ENCODE data around the gene PKIG.

Gene PKIG

GRCh38 chr20:44620030-44620429, 37.7 kb downstream of the PKIG start:
- DNase-seq (ENCODE audit: low read depth in 2 of 2): no peak

DNA sequence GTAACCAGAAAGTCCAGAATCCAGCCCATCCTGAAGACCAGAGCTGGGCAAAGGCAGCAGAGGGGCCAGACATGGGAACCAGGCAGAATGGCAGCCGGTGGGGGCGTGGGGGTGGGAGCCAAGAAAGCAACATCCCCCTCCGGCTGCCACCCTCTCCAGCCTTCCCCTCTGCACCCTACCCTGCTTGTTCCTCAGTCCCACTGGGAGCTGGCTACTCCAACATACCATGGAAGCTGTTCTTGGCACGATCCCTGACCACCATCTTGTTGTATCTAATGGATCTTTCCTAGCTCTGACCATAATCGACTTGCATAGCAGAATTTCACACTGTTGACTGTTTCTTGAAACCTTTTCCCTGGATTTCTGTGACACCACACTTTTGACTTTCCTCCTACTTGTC, 38.9 kb downstream of the PKIG start:
- DNase-seq (ENCODE audit: low read depth in 2 of 2): no peak

DNA sequence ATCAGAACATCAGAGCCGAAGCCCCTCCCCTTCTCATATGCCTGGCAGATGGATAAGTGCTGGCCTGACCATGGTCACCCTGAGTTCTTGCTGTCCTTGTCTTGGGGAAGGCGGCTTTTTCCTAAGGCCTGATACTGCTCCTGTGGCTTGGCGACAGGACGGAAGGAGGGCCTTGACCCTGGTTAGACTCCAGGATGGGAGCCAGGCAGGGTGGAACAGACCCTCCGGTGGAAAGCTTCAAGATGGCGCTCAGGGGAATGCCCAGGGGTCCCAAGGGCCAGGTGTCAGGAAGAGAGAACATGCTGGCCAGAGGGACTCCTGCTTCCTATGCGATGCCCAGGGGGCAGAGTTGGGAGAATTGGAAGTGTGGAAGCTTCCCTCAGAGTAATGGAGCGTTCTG, 39.6 kb downstream of the PKIG start:
- no peak for DNase-seq (ENCODE audit: low read depth in 2 of 2)

- DNase-seq (ENCODE audit: low read depth in 2 of 2): no peak
These were observed 40.3 kb downstream of the PKIG start for GRCh38 chr20:44622501-44623270.

- no peak for DNase-seq (ENCODE audit: low read depth in 2 of 2)
These were observed 41.8 kb downstream of the PKIG start for GRCh38 chr20:44624152-44624551.

DNA sequence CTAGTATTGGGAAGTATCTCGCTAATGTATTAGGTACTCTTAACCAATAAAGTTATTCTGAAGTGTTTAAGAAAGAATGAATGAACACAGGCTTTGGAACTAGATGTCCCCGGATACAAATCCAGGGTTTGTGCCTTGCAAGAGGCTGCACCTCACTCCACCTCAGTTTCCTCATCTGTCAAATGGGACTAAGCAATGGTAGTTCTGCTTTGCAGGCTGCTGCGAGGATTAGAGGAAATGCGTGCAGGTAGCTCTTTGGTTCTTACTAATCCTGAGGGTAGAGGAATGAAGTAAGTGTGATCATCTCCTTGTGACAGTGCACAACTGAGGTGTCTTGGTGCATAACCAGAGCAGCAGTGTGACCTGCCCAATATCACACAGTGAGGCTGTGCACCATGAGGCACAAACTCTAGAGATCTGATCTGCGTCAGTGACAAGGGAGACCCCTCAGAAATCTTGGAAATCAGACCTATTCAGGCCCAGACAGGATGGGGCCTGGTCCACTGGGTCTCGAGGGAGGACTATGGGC, 42.4 kb downstream of the PKIG start:
- DNase-seq (ENCODE audit: low read depth in 2 of 2): no peak

GRCh38 chr20:44625361-44625760, 43.0 kb downstream of the PKIG start:
- no peak for DNase-seq (ENCODE audit: low read depth in 2 of 2)

GRCh38 chr20:44626278-44626677, 43.9 kb downstream of the PKIG start:
- DNase-seq (ENCODE audit: low read depth in 2 of 2): no peak

DNA sequence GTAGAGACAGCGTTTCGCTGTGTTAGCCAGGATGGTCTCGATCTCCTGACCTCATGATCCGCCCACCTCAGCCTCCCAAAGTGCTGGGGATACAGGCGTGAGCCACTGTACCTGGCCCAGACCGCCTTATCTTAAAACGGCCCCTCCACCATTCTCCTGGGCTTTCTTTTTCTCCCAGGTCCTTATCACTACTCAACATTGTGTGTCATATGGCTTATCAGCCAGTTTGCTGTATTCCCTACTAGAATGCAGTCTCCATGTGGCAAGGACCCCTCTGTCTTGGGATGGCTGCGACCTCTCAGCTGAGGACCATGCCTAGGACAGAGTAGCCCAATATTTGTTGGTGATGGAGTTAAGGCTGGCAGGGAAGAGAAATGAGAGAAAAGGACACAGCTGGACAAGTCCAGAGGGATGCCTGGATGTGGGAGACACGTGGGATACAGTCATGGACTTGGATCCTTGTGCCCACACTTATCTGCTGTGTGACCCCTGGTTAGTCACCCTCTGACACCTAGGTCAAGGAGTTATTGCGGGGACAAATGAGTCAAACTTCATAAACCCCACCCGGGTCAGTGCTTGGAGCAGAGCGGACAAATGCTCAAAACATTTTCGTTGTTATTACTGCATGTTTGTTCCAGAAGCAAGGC, 45.1 kb downstream of the PKIG start:
- DNase-seq (ENCODE audit: low read depth in 2 of 2): no peak

- DNase-seq (ENCODE audit: low read depth in 2 of 2): no peak
These were observed 46.6 kb downstream of the PKIG start for GRCh38 chr20:44629017-44629385.

GRCh38 chr20:44629542-44629941, 47.2 kb downstream of the PKIG start:
- DNase-seq (ENCODE audit: low read depth in 2 of 2): no peak

DNA sequence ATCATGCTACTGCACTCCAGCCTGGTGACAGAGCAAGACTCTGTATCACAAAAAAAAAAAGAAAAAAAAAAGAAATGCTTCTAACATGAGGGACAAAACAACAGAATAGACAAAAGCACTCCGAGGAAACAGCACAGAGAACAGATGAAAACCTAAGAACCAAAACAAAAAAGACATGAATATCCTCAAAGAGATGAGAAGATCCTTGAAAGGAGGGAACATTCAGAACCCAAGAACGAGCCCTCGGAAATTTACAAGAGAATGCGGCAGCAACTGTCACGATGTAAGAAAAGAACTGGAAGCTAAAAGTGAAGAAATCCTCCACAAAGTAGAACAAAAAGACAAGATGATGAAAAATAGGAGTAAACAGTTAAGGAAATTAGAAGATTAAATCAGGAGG, 47.9 kb downstream of the PKIG start:
- no peak for DNase-seq (ENCODE audit: low read depth in 2 of 2)

DNA sequence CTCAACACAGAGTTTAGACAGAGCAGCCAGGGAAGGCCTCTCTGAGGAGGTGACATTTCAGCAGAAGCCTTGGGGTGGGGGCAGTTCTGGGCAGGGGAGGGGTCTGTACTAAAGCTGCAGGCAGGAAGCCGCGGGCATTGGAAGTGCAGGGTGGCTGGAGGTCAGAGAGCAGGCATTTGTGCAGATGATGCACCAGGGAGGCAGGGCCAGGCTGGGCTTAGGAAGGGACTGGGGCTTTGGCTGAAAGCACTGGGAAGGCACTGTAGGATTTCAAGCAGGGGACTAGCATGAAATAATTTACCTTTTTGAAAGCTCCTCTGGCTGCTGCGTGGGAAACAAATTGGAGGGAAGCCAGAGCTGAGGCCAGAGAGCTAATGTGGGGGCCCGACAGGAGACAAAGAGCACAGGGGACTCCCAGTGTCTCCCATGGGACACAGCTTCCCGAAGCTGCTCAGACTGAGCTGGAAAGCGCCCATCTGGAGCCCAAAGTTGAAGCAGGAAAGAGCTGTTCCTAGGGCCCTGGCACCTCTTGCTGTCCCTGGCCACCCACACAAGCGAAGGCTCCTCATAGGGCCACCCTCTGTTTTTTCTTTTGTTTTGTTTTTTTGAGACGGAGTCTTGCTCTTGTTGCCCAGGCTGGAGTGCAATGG, 49.8 kb downstream of the PKIG start:
- DNase-seq (ENCODE audit: low read depth in 2 of 2): no peak

GRCh38 chr20:44633187-44633810, 50.9 kb downstream of the PKIG start:
- no peak for DNase-seq (ENCODE audit: low read depth in 2 of 2)

- DNase-seq (ENCODE audit: low read depth in 2 of 2): no peak
These were observed 51.7 kb downstream of the PKIG start for GRCh38 chr20:44633872-44634600.

DNA sequence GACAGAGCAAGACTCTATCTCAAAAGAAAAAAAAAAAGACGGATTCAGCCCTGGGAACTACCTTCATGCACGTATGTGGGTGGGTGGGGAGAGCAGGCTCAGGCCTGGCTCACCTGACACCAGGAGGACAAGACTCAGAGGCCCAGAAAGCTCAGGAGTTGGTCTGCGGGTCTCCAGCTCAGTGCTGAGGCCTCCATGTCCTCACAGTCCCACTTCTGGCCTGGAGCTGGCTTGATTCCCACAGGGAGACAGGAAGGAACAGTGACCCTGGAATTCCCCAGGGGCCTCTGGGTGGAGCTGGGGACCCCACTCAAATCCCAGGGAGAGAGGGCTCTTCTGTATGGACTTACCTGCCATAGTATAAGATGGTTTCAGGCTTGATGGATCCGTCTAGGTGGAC, 53.5 kb downstream of the PKIG start:
- no peak for DNase-seq (ENCODE audit: low read depth in 2 of 2)

- DNase-seq (ENCODE audit: low read depth in 2 of 2): no peak
These were observed 54.7 kb downstream of the PKIG start for GRCh38 chr20:44637042-44637441.

GRCh38 chr20:44637522-44638372, 55.4 kb downstream of the PKIG start:
- DNase-seq (ENCODE audit: low read depth in 2 of 2): no peak

GRCh38 chr20:44640522-44640921, 58.1 kb downstream of the PKIG start:
- no peak for DNase-seq (ENCODE audit: low read depth in 2 of 2)

GRCh38 chr20:44641325-44641724, 58.9 kb downstream of the PKIG start:
- no peak for DNase-seq (ENCODE audit: low read depth in 2 of 2)

Measured in stimulated activated CD4-positive, alpha-beta T cell treated with anti-CD3 and anti-CD28 coated beads, Interleukin-4, amount 100 ng/mL, for 48 hours (primary cell).